Measurements from ENCODE around the gene MRM3. TPM values are rescaled to one million over a fixed set of nuclear protein-coding genes. Genes with fewer than 3 reads are reported as not detected.

The MRM3 gene
- polyA plus RNA-seq, 1 donor from 2014 or later: 32.2 TPM

Other genes with a start within 250 kb of the MRM3 start
- 9.9 TPM for gene VPS53, start 67.5 kb upstream of the MRM3 start, polyA plus RNA-seq
- gene TLCD3A, start 49.8 kb upstream of the MRM3 start, polyA plus RNA-seq: 0.65 TPM
- 27.4 TPM for gene GEMIN4, start 30.1 kb upstream of the MRM3 start, polyA plus RNA-seq
- 100.0 TPM for gene GLOD4, start 73 bp upstream of the MRM3 start, polyA plus RNA-seq
- gene NXN, start 197.4 kb downstream of the MRM3 start, polyA plus RNA-seq: 0.18 TPM
- 21.2 TPM for gene TIMM22, start 214.8 kb downstream of the MRM3 start, polyA plus RNA-seq